Endothelial cell of umbilical vein (primary cell): Measurements from ENCODE around the gene TIGIT. TPM values are rescaled to one million over a fixed set of nuclear protein-coding genes. Genes with fewer than 3 reads are reported as not detected.

Experiments
- BruUV-seq: library from RNA; stranded (reverse); fragments of 400-500 nt; replicated peaks from 2 replicates; lab custom pipeline; 2021; lab: Mats Ljungman, UMichigan
- CTCF ChIA-PET: fragments of 300-600, 350-600 bp; sonication (Branson Sonifier 250); formaldehyde crosslinking; loops from one replicate; lab custom pipeline; 2021; ENCODE audit warnings: antibody characterized with exemption, inconsistent platforms; lab: Charles Lee
- POLR2A ChIA-PET: fragments of 300-600, 350-600 bp; sonication (Branson Sonifier 250); formaldehyde crosslinking; loops from one replicate; lab custom pipeline; 2021; ENCODE audit warnings: antibody characterized with exemption, inconsistent platforms; lab: Charles Lee
- DNase-seq: peaks from one replicate; pipeline ENCODE4 v3.0.0-alpha.2; 2011; ENCODE audit warnings: low read depth, low spot score
- FAIRE-seq: peaks from 2 replicates; lab custom pipeline; 2011; peaks lifted over from hg19 to GRCh38; lab: Jason Lieb, UNC
- H2AFZ ChIP-seq: 2 replicates; pipeline ENCODE4 v1.6.0; 2012; ENCODE audit warnings: low read depth, low read length, control low read depth, inconsistent platforms
- H3K27ac ChIP-seq: 2 replicates; pipeline ENCODE4 v1.5.1; 2011; ENCODE audit warnings: low read depth, mild to moderate bottlenecking, control low read depth, low read length, moderate library complexity; ENCODE audit not compliant: insufficient read depth
- H3K27me3 ChIP-seq, 2 experiments: 2 replicates each; pipeline versions ENCODE4 v1.6.0 to v1.6.1; 2011; ENCODE audit warnings: low read length in 2 of 2, mixed read lengths in 1 of 2; ENCODE audit not compliant: control insufficient read depth in 2 of 2, insufficient read depth in 2 of 2
- H3K36me3 ChIP-seq, 2 experiments: 2 replicates in 1 of 2; 3 replicates in 1 of 2; pipeline ENCODE4 v1.5.1; 2011; ENCODE audit warnings: low read length in 2 of 2, mild to moderate bottlenecking in 1 of 2, moderate library complexity in 1 of 2; ENCODE audit not compliant: control insufficient read depth in 2 of 2, insufficient read depth in 2 of 2; ENCODE audit errors: extremely low read depth in 1 of 2
- H3K4me1 ChIP-seq: 3 replicates; pipeline ENCODE4 v1.5.1; 2011; ENCODE audit warnings: mild to moderate bottlenecking, low read length; ENCODE audit not compliant: control insufficient read depth, insufficient read depth; ENCODE audit errors: extremely low read depth
- H3K4me2 ChIP-seq: 2 replicates; pipeline ENCODE4 v1.6.1; 2011; ENCODE audit warnings: low read length, control low read depth, mixed read lengths; ENCODE audit not compliant: insufficient read depth
- H3K4me3 ChIP-seq, 3 experiments: fragments of 200-600 bp in 1 of 3; sonication (generic), shearing (Covaris generic) in 1 of 3; replicated peaks in 1 of 3; 2 replicates each; pipeline ENCODE4 v1.5.1; 2011 to 2016; ENCODE audit warnings: control low read depth in 3 of 3, low read length in 3 of 3, mild to moderate bottlenecking in 2 of 3, inconsistent platforms in 1 of 3, low read depth in 1 of 3, moderate library complexity in 1 of 3; ENCODE audit not compliant: insufficient read depth in 1 of 3
- H3K79me2 ChIP-seq: 2 replicates; pipeline ENCODE4 v1.6.0; 2012; ENCODE audit warnings: low read length, inconsistent platforms; ENCODE audit not compliant: control insufficient read depth, insufficient read depth
- H3K9ac ChIP-seq: replicated peaks from 2 replicates; pipeline ENCODE3; 2011; ENCODE audit warnings: low read length, control low read depth; ENCODE audit not compliant: insufficient read depth; ENCODE audit errors: extremely low read depth
- H3K9me1 ChIP-seq: replicated peaks from 3 replicates; pipeline ENCODE4 v1.6.0; 2011; ENCODE audit warnings: mild to moderate bottlenecking, low read length; ENCODE audit not compliant: control insufficient read depth, insufficient read depth; ENCODE audit errors: extremely low read depth
- H3K9me3 ChIP-seq: replicated peaks from 2 replicates; pipeline ENCODE4 v1.5.1; 2012; ENCODE audit warnings: low read length, inconsistent platforms; ENCODE audit not compliant: control insufficient read depth, insufficient read depth
- H4K20me1 ChIP-seq: replicated peaks from 2 replicates; pipeline ENCODE3; 2011; ENCODE audit warnings: mild to moderate bottlenecking, low read length; ENCODE audit not compliant: control insufficient read depth, insufficient read depth; ENCODE audit errors: extremely low read depth
- CTCF ChIP-seq, 2 donors: IDR thresholded peaks; 1 replicate in 1 of 2; 2 replicates in 1 of 2; pipeline ENCODE4 v1.5.1; 2011; ENCODE audit warnings: low read length in 2 of 2, mild to moderate bottlenecking in 2 of 2, moderate library complexity in 2 of 2, control low read depth in 1 of 2, inconsistent platforms in 1 of 2, low read depth in 1 of 2; ENCODE audit not compliant: insufficient read depth in 1 of 2; ENCODE audit errors: extremely low read depth in 1 of 2
- EZH2 ChIP-seq: IDR thresholded peaks from 2 replicates; pipeline ENCODE4 v1.6.1; 2012; ENCODE audit warnings: borderline replicate concordance, low read depth, mild to moderate bottlenecking, moderate library complexity, low read length, inconsistent platforms; ENCODE audit not compliant: severe bottlenecking
- FOS ChIP-seq: IDR thresholded peaks from 2 replicates; pipeline ENCODE4 v1.6.1; 2011; ENCODE audit warnings: mild to moderate bottlenecking, low read length, moderate library complexity, borderline replicate concordance; ENCODE audit not compliant: insufficient read depth
- MAX ChIP-seq: IDR thresholded peaks from 2 replicates; pipeline ENCODE4 v1.6.1; 2011; ENCODE audit not compliant: insufficient read depth, insufficient read length
- dilution Hi-C: fragments of 300-500 bp; cut with MboI; formaldehyde crosslinking; loops from one replicate; pipeline ENCODE4 v1.15.0; 2019; ENCODE audit warnings: low sequenced_read_pairs; ENCODE audit not compliant: extremely low pct_ligation_motif_present
- intact Hi-C: fragments of 100-400 bp; cut with micrococcal nuclease; formaldehyde crosslinking; loops from one replicate; pipeline ENCODE4 v1.10.0; 2022
- polyA plus RNA-seq, 4 experiments: library from polyadenylated mRNA; depleted of rRNA in 3 of 4; stranded (reverse) in 3 of 4; unstranded in 1 of 4; fragments of >200 nt; gene quantifications; 2 replicates each; pipeline versions ENCODE4 v1.2.1 to v1.2.3, GENCODE V29; 2011 to 2012; ENCODE audit warnings: missing spikeins in 1 of 4
- total RNA-seq: library from RNA; stranded (reverse); gene quantifications from 2 replicates; pipeline ENCODE4 v1.2.3, GENCODE V29; 2021

The TIGIT gene
- total and polyA plus RNA-seq, 2 donors (not counting 3 experiments of a cell fraction or from before 2014, with no cell fraction given): not detected

GRCh38 chr3:114294940-114295480 is 1.2 kb downstream of the TIGIT start:
- H4K20me1 ChIP-seq: no peaks in the 10 kb centered on the region
- no peak overlapping the region for H3K9ac ChIP-seq
- no peak overlapping the region for H3K4me2 ChIP-seq
- intact Hi-C loops (loop anchor here (5.0 to 10.0 kb wide), 2 partner anchors 450 to 558 kb away; no protein-coding TSS in a partner anchor), dilution Hi-C loops (no loop called here)
- BruUV-seq: no TSS peak
- no peak overlapping the region for H2AFZ ChIP-seq
- H3K27ac ChIP-seq: no peak overlapping the region
- H3K9me3 ChIP-seq: no peaks in the 10 kb centered on the region
- H3K79me2 ChIP-seq: no peaks in the 10 kb centered on the region
- ChIA-PET POLR2A (no interaction called here), CTCF (interaction anchor here (1.0 to 5.2 kb wide), 4 partner anchors 88 to 140 kb away, joined by 3 to 24 read pairs (median 4); no protein-coding TSS in a partner anchor)
- no peaks in the 10 kb centered on the region for H3K9me1 ChIP-seq
- no peak for FAIRE-seq
- H3K36me3 ChIP-seq: no peaks in the 10 kb centered on the region
- DNase-seq: no peak
- H3K4me3 ChIP-seq: no peak overlapping the region
- H3K4me1 ChIP-seq: no peaks in the 10 kb centered on the region
- H3K27me3 ChIP-seq: peaks cover 2 to 4% of the 10 kb centered on the region in 2 experiments
- no peak for TF ChIP-seq CTCF (IDR thresholded peaks at IDR 0.05; ENCODE audit: extremely low read depth in 1 of 2, insufficient read depth in 1 of 2, low read depth in 1 of 2, low read length in 2 of 2)
- no peak for TF ChIP-seq MAX
- TF ChIP-seq EZH2: no peak
- TF ChIP-seq FOS: no peak
